HG03442 (cell line): Measurements from ENCODE around the gene MPV17L.
"Not testable (repeated sequence)": the region's sequence is repeated elsewhere in the genome, so short reads cannot be mapped to it uniquely, and the experiment has no call there.

Experiments
- ATAC-seq: cut with Tn5 transposase; IDR thresholded peaks from one replicate; pipeline ENCODE4 v1.9.1; 2021; ENCODE audit warnings: mild to moderate bottlenecking, moderate library complexity; ENCODE audit not compliant: unreplicated experiment

MPV17L gene

GRCh38 chr16:15395631-15396508, at the start of gene MPV17L:
TSS of gene MPV17L (plus strand) at chr16:15395754. CDS start at chr16:15395898, 144 bp downstream.
- ATAC-seq = not testable (repeated sequence)

- not testable (repeated sequence) for ATAC-seq
Observed at GRCh38 chr16:15348721-15349120, 46.8 kb upstream of the MPV17L start.

- not testable (repeated sequence) for ATAC-seq
Observed at GRCh38 chr16:15351251-15351650, 44.3 kb upstream of the MPV17L start.

GRCh38 chr16:15351745-15352144, 43.8 kb upstream of the MPV17L start:
- not testable (repeated sequence) for ATAC-seq

GRCh38 chr16:15352852-15353251, 42.7 kb upstream of the MPV17L start:
- ATAC-seq = not testable (repeated sequence)

GRCh38 chr16:15354846-15355245, 40.7 kb upstream of the MPV17L start:
- ATAC-seq = not testable (repeated sequence)

- ATAC-seq = not testable (repeated sequence)
Observed at GRCh38 chr16:15357495-15357894, 38.1 kb upstream of the MPV17L start.

GRCh38 chr16:15378194-15378593, 17.4 kb upstream of the MPV17L start, which contains the start of gene NPIPA5:
TSS of gene NPIPA5 (minus strand) at chr16:15378294. CDS start at chr16:15378294, 0 bp downstream.
- not testable (repeated sequence) for ATAC-seq

- not testable (repeated sequence) for ATAC-seq
Observed at GRCh38 chr16:15382810-15383209, 12.7 kb upstream of the MPV17L start.

- not testable (repeated sequence) for ATAC-seq
Observed at GRCh38 chr16:15388060-15388459, 7.5 kb upstream of the MPV17L start.

GRCh38 chr16:15389916-15390315, 5.6 kb upstream of the MPV17L start:
- ATAC-seq = not testable (repeated sequence)

- ATAC-seq = not testable (repeated sequence)
Observed at GRCh38 chr16:15393025-15393424, 2.5 kb upstream of the MPV17L start.

- ATAC-seq = not testable (repeated sequence)
Observed at GRCh38 chr16:15396509-15396829, 915 bp downstream of the MPV17L start.

GRCh38 chr16:15396948-15397594, 1.5 kb downstream of the MPV17L start:
- ATAC-seq = no peak

- ATAC-seq = no peak
Observed at GRCh38 chr16:15398618-15399316, 3.2 kb downstream of the MPV17L start.

GRCh38 chr16:15399317-15399716, 3.8 kb downstream of the MPV17L start:
- no peak for ATAC-seq

- ATAC-seq = not testable (repeated sequence)
Observed at GRCh38 chr16:15400314-15400713, 4.8 kb downstream of the MPV17L start.

- no peak for ATAC-seq
Observed at GRCh38 chr16:15401972-15402371, 6.4 kb downstream of the MPV17L start.

GRCh38 chr16:15403392-15403995, 7.9 kb downstream of the MPV17L start:
- no peak for ATAC-seq

- ATAC-seq = not testable (repeated sequence)
Observed at GRCh38 chr16:15404091-15404490, 8.5 kb downstream of the MPV17L start.

- ATAC-seq = no peak
Observed at GRCh38 chr16:15404792-15405191, 9.2 kb downstream of the MPV17L start.
